ENCODE results near the gene ZNF417.
"Not testable (repeated sequence)": the region's sequence is repeated elsewhere in the genome, so short reads cannot be mapped to it uniquely, and the experiment has no call there.

ZNF417 gene

DNA sequence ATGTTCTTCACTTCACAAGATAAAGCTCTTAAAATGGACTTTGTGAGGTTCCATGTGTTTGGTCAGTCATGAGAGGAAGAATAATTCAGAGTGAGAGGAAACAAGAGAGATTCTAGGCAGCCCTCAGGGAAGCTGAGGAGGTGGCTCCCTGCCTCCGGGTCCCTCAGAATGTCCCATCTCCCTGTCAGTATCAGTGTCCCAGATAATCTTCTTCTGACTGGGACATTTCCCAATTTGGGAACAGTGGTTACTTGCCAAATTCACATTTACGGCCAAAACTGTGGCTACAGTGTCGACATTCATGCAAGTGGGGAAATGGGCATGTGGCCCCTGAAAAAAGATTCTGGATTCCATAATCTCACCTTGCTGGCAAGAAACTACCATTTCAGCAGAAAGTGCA, 9.0 kb downstream of the ZNF417 start:
- TF ChIP-seq, protein P1, sequence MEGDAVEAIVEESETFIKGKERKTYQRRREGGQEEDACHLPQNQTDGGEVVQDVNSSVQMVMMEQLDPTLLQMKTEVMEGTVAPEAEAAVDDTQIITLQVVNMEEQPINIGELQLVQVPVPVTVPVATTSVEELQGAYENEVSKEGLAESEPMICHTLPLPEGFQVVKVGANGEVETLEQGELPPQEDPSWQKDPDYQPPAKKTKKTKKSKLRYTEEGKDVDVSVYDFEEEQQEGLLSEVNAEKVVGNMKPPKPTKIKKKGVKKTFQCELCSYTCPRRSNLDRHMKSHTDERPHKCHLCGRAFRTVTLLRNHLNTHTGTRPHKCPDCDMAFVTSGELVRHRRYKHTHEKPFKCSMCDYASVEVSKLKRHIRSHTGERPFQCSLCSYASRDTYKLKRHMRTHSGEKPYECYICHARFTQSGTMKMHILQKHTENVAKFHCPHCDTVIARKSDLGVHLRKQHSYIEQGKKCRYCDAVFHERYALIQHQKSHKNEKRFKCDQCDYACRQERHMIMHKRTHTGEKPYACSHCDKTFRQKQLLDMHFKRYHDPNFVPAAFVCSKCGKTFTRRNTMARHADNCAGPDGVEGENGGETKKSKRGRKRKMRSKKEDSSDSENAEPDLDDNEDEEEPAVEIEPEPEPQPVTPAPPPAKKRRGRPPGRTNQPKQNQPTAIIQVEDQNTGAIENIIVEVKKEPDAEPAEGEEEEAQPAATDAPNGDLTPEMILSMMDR (conservative IDR thresholded peaks at IDR 0.05), result no peak

DNA sequence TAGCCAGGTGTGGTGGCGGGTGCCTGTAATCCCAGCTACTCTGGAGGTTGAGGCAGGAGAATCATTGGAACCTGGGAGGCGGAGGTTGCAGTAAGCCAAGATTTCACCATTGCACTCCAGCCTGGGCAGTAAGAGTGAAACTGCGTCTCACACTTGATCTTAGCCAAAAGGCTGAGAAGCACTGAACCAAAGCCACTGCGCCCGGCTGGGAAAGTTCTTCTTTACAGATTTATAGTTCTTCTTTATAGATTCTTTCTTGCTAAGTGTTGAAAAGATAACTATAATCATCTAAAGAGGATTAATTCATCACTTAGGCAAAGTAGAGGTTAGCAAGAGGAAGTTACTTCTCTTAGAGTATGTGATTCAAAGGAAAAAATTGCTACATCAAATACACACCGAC, 11.1 kb downstream of the ZNF417 start:
- TF ChIP-seq, protein P1 (conservative IDR thresholded peaks at IDR 0.05), result no peak
- no peak overlapping the region for H3K27ac ChIP-seq

More for the DNA sequence above, 9.0 kb downstream of the ZNF417 start:
- no peak overlapping the region for H3K27ac ChIP-seq

DNA sequence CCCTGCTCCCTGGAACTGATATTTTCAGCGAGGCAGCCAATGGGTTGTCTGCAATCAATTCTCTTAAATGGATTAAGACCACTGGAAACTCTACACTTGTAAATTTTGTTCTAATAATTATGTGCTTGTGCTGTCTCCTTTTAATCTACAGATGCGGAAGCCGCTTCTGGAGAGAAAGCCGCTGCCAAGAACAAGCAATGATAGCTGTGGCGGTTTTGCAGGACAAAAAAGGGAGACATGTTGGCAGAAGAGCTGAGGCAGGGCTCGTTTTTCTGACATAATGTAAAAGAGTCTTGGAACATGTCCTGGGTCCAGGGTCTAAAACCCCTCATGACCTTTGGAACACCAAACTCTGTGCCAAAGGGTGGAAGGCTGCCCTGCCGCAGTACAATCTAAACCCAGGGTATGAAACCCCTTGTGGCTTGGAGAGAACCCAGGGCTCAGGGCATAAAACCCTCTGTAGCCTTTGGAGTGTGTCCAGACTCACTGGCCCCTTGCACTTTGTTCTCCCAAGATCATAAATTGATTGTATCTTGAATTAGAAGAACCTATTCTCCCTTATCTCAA, 12.7 kb downstream of the ZNF417 start:
- TF ChIP-seq, protein P1 (conservative IDR thresholded peaks at IDR 0.05), result peak; percentile 53
- H3K27ac ChIP-seq, result peak overlapping the region; percentile 56

DNA sequence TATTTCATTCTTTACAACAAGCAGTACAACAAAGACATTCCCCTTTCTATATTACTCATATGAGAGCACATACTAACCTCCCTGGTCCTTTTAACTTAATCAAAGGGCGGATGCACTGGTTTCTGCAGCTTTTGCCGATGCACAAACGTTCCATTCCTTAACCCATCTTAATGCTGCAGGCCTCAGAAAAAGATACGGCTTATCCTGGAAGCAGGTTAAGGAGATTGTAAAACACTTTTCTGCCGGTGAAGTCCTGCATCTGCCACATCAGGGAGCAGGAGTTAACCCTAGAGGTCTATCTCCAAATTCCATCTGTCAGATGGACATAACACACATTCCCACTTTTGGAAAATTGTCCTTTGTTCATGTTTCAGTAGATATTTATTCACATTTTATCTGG, 16.1 kb downstream of the ZNF417 start:
- H3K27ac ChIP-seq, result no peak overlapping the region
- TF ChIP-seq, protein P1 (conservative IDR thresholded peaks at IDR 0.05), result no peak

DNA sequence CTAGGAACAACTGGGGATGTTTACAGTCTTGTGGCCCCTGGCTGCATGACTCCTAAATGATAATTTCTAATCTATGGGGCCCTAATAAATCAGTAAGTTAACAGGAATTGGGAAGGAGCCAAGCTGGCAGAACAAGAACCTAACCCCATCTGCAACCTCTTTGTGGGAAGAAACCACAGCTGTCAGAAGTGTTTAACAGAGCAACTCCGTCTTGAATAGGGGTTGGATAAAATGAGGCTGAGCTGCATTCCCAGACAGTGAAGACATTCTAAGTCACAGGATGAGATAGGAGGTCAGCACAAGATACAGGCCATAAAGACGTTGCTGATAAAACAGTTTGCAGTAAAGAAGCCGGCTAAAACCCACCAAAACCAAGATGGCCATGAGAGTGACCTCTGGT, 25.7 kb downstream of the ZNF417 start:
- H3K27ac ChIP-seq, result not testable (repeated sequence)

DNA sequence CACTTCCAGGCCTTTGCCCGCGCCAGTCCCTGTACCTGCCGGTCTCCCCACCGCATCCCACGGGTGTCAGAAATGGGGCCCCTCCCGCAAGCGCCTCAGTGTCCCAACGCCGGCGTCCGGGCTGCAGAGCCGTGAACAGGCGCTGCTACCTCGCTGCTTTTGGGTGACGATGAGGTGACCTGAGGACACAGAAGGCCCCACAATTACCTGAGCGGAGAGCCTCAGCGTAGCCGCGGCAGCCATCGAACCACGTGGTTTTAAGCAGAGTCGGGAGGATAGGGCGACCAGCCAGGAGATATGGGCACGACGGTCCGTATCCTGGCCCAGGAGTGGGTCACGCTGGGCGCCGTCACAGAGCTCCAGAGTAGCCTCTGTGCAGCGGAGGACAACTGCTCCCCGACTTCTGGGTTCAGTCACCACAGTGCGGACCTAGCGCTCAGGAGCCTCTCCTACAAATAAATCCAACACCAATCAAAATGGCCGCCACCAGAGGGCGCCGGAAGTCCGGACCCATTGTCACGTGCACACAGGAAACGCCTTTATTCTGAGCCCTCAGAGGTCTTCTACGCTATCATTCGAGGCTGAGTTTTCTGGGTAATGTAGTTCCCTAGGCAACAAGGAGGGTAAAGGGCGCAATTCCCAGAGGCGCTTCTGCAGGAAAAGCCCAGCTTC, 27.7 kb downstream of the ZNF417 start, which contains the start of gene ZNF814:
ZNF814 (minus strand) TSS at position 478 of the 672 bp plus-strand sequence; CDS start at position 243, 235 bp downstream.
- TF ChIP-seq, protein P1 (conservative IDR thresholded peaks at IDR 0.05), result no peak
- H3K27ac ChIP-seq, result peak within 1 kb of the TSS; percentile 94

DNA sequence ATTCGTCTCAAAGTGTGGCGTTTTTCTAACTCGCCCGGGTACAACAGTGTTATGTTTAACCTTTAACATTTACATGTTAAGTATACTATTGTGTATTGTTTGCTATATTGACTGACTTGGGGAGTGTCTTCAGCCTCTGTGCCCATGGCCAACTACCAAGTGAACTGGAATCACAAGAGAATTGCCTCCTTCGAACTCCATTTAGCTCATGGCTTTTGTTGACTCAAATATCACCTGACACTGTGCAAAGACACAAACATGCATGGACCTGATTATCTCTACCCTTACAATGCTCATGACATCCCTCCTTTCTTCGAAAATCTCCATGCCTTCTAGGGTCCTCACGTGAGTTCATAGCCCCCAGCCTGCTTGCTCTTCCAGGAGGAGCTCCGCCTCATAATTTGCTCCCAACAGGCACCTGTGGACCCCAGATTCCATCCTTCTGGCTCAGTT, 28.3 kb downstream of the ZNF417 start:
- H3K27ac ChIP-seq, result peak overlapping the region; percentile 94
- TF ChIP-seq, protein P1 (conservative IDR thresholded peaks at IDR 0.05), result no peak
